ENCODE results near the gene BHLHA15. TPM values are rescaled to one million over a fixed set of nuclear protein-coding genes. Genes with fewer than 3 reads are reported as not detected.

The BHLHA15 gene
- polyA plus RNA-seq, 3 donors, result not detected

DNA sequence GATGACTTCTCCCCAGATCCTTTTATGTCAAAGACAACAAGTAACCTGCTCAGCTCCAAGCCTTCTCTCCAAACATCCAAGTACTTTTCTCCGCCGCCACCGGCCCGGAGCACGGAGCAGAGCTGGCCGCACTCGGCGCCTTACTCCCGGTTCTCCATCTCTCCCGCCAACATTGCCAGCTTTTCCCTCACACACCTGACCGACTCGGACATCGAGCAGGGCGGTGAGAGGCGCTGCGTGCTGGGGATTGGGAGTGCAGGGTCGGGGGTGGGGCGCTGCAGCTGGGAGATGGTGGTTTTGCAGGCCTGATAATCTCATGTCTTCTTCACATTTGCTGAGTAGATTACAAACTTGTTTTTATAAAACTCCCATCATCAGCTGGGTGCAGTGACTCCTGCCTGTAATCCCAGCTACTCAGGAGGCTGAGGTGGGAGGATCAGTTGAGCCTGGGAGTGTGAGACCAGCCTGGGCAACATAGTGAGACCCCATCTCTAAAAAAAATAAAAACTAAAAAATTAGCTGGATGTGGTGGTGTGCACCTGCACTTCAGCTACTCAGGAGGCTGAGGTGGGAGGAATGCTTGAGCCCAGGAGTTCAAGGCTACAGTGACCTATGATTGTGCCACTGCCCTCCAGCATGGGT, 7.2 kb upstream of the BHLHA15 start:
- Mint-ChIP-seq H3K9me3 (peaks cover 0 to 6% (median 0%) of the 10 kb centered on the region in 7 donors), H3K4me3 (no peak overlapping the region), H3K27me3 (ENCODE audit: low read depth in 3 of 3) (peaks cover 13 to 35% (median 16%) of the 10 kb centered on the region in 3 donors), H3K36me3 (peaks cover 70 to 81% of the 10 kb centered on the region in 2 donors), H3K27ac (peak overlapping the region in 1 of 7 donors; percentile 32), H3K4me1 (peaks cover 15% of the 10 kb centered on the region)
- 100% methylated on average over 7 of the region's 18 CpGs for WGBS (ENCODE audit: insufficient coverage)
- H3K36me3 ChIP-seq (replicated peaks in 1 of 2; ENCODE audit: control insufficient read depth in 1 of 2, insufficient read depth in 2 of 2, low read length in 2 of 2), result peaks cover 22 to 47% of the 10 kb centered on the region in 2 donors
- H3K79me2 ChIP-seq (ENCODE audit: insufficient read depth, low read length), result no peaks in the 10 kb centered on the region
- no peak overlapping the region for H3K27ac ChIP-seq (ENCODE audit: low read depth in 1 of 2, low read length in 2 of 2)
- no peak for TF ChIP-seq CTCF (IDR thresholded peaks at IDR 0.05)
- H2AFZ ChIP-seq (ENCODE audit: insufficient read depth, low read depth, low read length, poor library complexity, severe bottlenecking), result no peak overlapping the region
- H3K4me2 ChIP-seq (replicated peaks; ENCODE audit: extremely low read depth, low read length, poor library complexity, severe bottlenecking), result no peak overlapping the region
- no peak overlapping the region for H3K9ac ChIP-seq (ENCODE audit: insufficient read depth, low read length, poor library complexity, severe bottlenecking)
- H3K27me3 ChIP-seq (ENCODE audit: control insufficient read depth in 2 of 2, insufficient read depth in 2 of 2, low read length in 2 of 2), result peaks cover 0 to 13% of the 10 kb centered on the region in 2 donors
- intact Hi-C loops (cut with micrococcal nuclease), result no loop called here
- H3K4me3 ChIP-seq (replicated peaks in 1 of 3; ENCODE audit: low read depth in 2 of 3, low read length in 3 of 3), result no peak overlapping the region
- no peaks in the 10 kb centered on the region for H3K9me3 ChIP-seq (replicated peaks in 1 of 2; ENCODE audit: control insufficient read depth in 1 of 2, insufficient read depth in 1 of 2, low read length in 2 of 2)
- H4K20me1 ChIP-seq (ENCODE audit: insufficient read depth, low read length), result peaks cover 55% of the 10 kb centered on the region
- H3K4me1 ChIP-seq (ENCODE audit: control insufficient read depth in 1 of 2, insufficient read depth in 2 of 2, low read length in 2 of 2), result peaks cover 14% of the 10 kb centered on the region in 2 donors
- DNase-seq, result no peak

DNA sequence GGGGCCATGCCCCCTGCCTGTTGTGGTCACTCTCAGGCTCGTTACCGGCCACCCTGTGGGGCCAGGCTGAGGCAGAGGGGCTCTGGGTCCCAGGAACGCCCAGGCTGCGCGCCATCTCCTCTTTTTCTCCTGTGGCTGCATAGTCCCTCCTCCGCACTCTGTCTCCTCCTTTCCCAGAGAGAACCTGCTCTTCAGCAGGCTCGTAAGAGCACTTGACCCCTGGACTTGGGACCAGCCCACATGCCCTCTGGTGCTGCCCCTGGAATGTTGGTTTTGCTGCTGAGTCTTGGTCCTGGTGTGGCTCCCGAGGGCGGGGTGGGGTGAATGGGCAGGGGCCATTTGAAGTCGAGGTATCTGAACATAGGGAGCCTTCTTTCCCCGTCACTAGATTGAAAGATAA, 6.6 kb upstream of the BHLHA15 start:
- no peak overlapping the region for H3K9ac ChIP-seq (ENCODE audit: insufficient read depth, low read length, poor library complexity, severe bottlenecking)
- Mint-ChIP-seq H3K27me3 (ENCODE audit: low read depth in 3 of 3) (peaks cover 16 to 36% (median 17%) of the 10 kb centered on the region in 3 donors), H3K4me3 (peak overlapping the region in 1 of 2 donors; percentile 42), H3K36me3 (peaks cover 69 to 79% of the 10 kb centered on the region in 2 donors), H3K9me3 (peaks cover 0 to 8% (median 0%) of the 10 kb centered on the region in 7 donors), H3K4me1 (peaks cover 12% of the 10 kb centered on the region), H3K27ac (no peak overlapping the region)
- H4K20me1 ChIP-seq (ENCODE audit: insufficient read depth, low read length), result peaks cover 49% of the 10 kb centered on the region
- H3K79me2 ChIP-seq (ENCODE audit: insufficient read depth, low read length), result no peaks in the 10 kb centered on the region
- H3K4me3 ChIP-seq (replicated peaks in 1 of 3; ENCODE audit: low read depth in 2 of 3, low read length in 3 of 3), result no peak overlapping the region
- WGBS (ENCODE audit: insufficient coverage), result 98% methylated on average over 7 of the region's 11 CpGs
- H3K27ac ChIP-seq (ENCODE audit: low read depth in 1 of 2, low read length in 2 of 2), result no peak overlapping the region
- no peak for DNase-seq
- no peak overlapping the region for H3K4me2 ChIP-seq (replicated peaks; ENCODE audit: extremely low read depth, low read length, poor library complexity, severe bottlenecking)
- peaks cover 0 to 15% of the 10 kb centered on the region in 2 donors for H3K27me3 ChIP-seq (ENCODE audit: control insufficient read depth in 2 of 2, insufficient read depth in 2 of 2, low read length in 2 of 2)
- intact Hi-C loops (cut with micrococcal nuclease), result no loop called here
- TF ChIP-seq CTCF (IDR thresholded peaks at IDR 0.05), result no peak
- H3K9me3 ChIP-seq (replicated peaks in 1 of 2; ENCODE audit: control insufficient read depth in 1 of 2, insufficient read depth in 1 of 2, low read length in 2 of 2), result no peaks in the 10 kb centered on the region
- H3K4me1 ChIP-seq (ENCODE audit: control insufficient read depth in 1 of 2, insufficient read depth in 2 of 2, low read length in 2 of 2), result peaks cover 14% of the 10 kb centered on the region in 2 donors
- H2AFZ ChIP-seq (ENCODE audit: insufficient read depth, low read depth, low read length, poor library complexity, severe bottlenecking), result no peak overlapping the region
- H3K36me3 ChIP-seq (replicated peaks in 1 of 2; ENCODE audit: control insufficient read depth in 1 of 2, insufficient read depth in 2 of 2, low read length in 2 of 2), result peaks cover 22 to 47% of the 10 kb centered on the region in 2 donors
